Psoas muscle (tissue), 8 donors: ENCODE measurements around the gene RNU4-1. TPM values are rescaled to one million over a fixed set of nuclear protein-coding genes. Genes with fewer than 3 reads are reported as not detected.
A peak's percentile ranks its signal among the peaks of the same experiment; 100 is the strongest.
"Not testable (repeated sequence)": the region's sequence is repeated elsewhere in the genome, so short reads cannot be mapped to it uniquely, and the experiment has no call there.

Experiments used
- ATAC-seq, 4 donors: fragments of 200-7000 bp; cut with Tn5 transposase; one replicate each; pipeline ENCODE4 v1.9.1; 2020; ENCODE audit warnings: moderate library complexity in 3 of 4, mild to moderate bottlenecking in 2 of 4
- DNase-seq, 2 donors: peaks; one replicate each; pipeline ENCODE4 v3.0.0-alpha.2; 2020
- H3K27ac ChIP-seq: fragments of 200-600 bp; one replicate; pipeline ENCODE4 v1.8.0; 2022
- H3K27me3 ChIP-seq, 3 donors: fragments of 200-600 bp in 1 of 3; one replicate each; pipeline versions ENCODE4 v1.6.1 to v1.8.0; 2013 to 2022; ENCODE audit warnings: low read length in 2 of 3, mild to moderate bottlenecking in 2 of 3, moderate library complexity in 1 of 3; ENCODE audit not compliant: insufficient read depth in 3 of 3
- H3K36me3 ChIP-seq, 2 donors: fragments of 200-600 bp in 1 of 2; one replicate each; pipeline versions ENCODE4 v1.6.1 to v1.8.0; 2013 to 2022; ENCODE audit warnings: low read depth in 1 of 2, mild to moderate bottlenecking in 1 of 2, moderate library complexity in 1 of 2; ENCODE audit not compliant: insufficient read depth in 1 of 2
- H3K4me1 ChIP-seq: fragments of 200-600 bp; one replicate; pipeline ENCODE4 v1.8.0; 2022
- H3K4me3 ChIP-seq: fragments of 200-600 bp; one replicate; pipeline ENCODE4 v1.8.0; 2022; ENCODE audit warnings: mild to moderate bottlenecking
- H3K9me3 ChIP-seq: fragments of 200-600 bp; one replicate; pipeline ENCODE4 v1.8.0; 2022
- CTCF ChIP-seq: fragments of 200-600 bp; IDR thresholded peaks from one replicate; pipeline ENCODE4 v1.8.0; 2022; ENCODE audit warnings: antibody characterized with exemption
- WGBS, 3 donors: extraction: QIAGEN DNeasy Blood & Tissue Kit; methylation state at CpG; one replicate each; pipeline versions ENCODE4 v1.1.6 to v1.1.7; 2013; 5-methylcytosine and 5-hydroxymethylcytosine counted together
- intact Hi-C, 2 donors: fragments of 100-400 bp; cut with DNase I; formaldehyde crosslinking; loops; one replicate each; pipeline versions ENCODE4 v1.11.0 to v1.14.2; 2022
- polyA plus RNA-seq, 3 donors: library from polyadenylated mRNA; stranded (reverse); fragments of 200-250 nt; gene quantifications; one replicate each; pipeline ENCODE4 v1.2.3, GENCODE V29; 2013
- total RNA-seq, 4 donors: library from RNA; stranded (reverse); fragmentation: NEBNext Ultra II Directional in 2 of 4; extraction: Animal tissue kit (Norgen Biotek cat#: 25700) in 2 of 4; gene quantifications; one replicate each; pipeline versions ENCODE4 v1.2.1 to v1.2.4, GENCODE V29; 2021 to 2023
- donor health status: healthy with polysubstance abuse.
- donor health status: DM: no; HTN: no; CAD: no; lungs with moderate emphysema.
- donor health status: Bipolar disorder and iron deficiency.
- donor health status: healthy.
- donor health status: DM: yes; HTN: yes; CAD: no.
- donor health status: DM: no; HTN: no; CAD: no.
- donor health status: DM: no; HTN: no; CAD: no.
- donor health status: DM: yes; HTN: yes; CAD: no.

RNU4-1 gene
- total and polyA plus RNA-seq, 7 donors, result 1,144 to 3,144 (median 2,601) TPM; not detected in 3

- peak in 1 of 2 donors; percentile 48 for DNase-seq
- intact Hi-C loops, result no loop called here
- Histone ChIP-seq H3K4me3 (peak overlapping the region; percentile 49), H3K36me3 (peaks cover 0 to 11% of the 10 kb centered on the region in 2 donors), H3K9me3 (no peaks in the 10 kb centered on the region), H3K4me1 (peaks cover 81% of the 10 kb centered on the region), H3K27me3 (no peaks in the 10 kb centered on the region), H3K27ac (peak overlapping the region; percentile 75)
- TF ChIP-seq CTCF, result no peak
- WGBS, 3 donors, result 25 to 44% (median 32%) methylated on average over 4 of the region's 4 CpGs
- ATAC-seq, result peak in 2 of 4 donors; percentile 12 to 39
Measured at GRCh38 chr12:120249266-120249874, 43.7 kb downstream of the RNU4-1 start.

GRCh38 chr12:120247621-120248030 lies 45.4 kb downstream of the RNU4-1 start:
- peaks cover 83% of the 10 kb centered on the region for H3K4me1 ChIP-seq
- DNase-seq, result no peak
- H3K36me3 ChIP-seq, result no peaks in the 10 kb centered on the region
- peak overlapping the region; percentile 75 for H3K27ac ChIP-seq
- no peaks in the 10 kb centered on the region for H3K27me3 ChIP-seq
- TF ChIP-seq CTCF, result no peak
- no peaks in the 10 kb centered on the region for H3K9me3 ChIP-seq
- peak overlapping the region; percentile 49 for H3K4me3 ChIP-seq
- intact Hi-C loops, result no loop called here
- 13 to 38% (median 15%) methylated on average over 6 of the region's 6 CpGs for WGBS, 3 donors
- ATAC-seq, result peak; percentile 42 to 69 (median 50)

- WGBS, 3 donors, result 26 to 42% (median 31%) methylated on average over 3 of the region's 3 CpGs
Measured at GRCh38 chr12:120247183-120247582, 45.9 kb downstream of the RNU4-1 start.

GRCh38 chr12:120246705-120247104 lies 46.3 kb downstream of the RNU4-1 start:
- H3K36me3 ChIP-seq, H3K9me3 ChIP-seq, ATAC-seq, DNase-seq, intact Hi-C loops, H3K27me3 ChIP-seq: not testable (repeated sequence)
- H3K4me1 ChIP-seq, result peaks cover 84% of the 10 kb centered on the region
- H3K27ac ChIP-seq, result peak overlapping the region; percentile 75
- WGBS, 3 donors, result 65 to 74% (median 68%) methylated on average over 5 of the region's 5 CpGs
- peak overlapping the region; percentile 49 for H3K4me3 ChIP-seq

More at GRCh38 chr12:120247183-120247582, 45.9 kb downstream of the RNU4-1 start:
- no peaks in the 10 kb centered on the region for H3K36me3 ChIP-seq
- no peaks in the 10 kb centered on the region for H3K27me3 ChIP-seq
- DNase-seq (peak in 1 of 2 donors; percentile 53), ATAC-seq (peak in 3 of 4 donors; percentile 17 to 42 (median 35))
- H3K4me3 ChIP-seq, result peak overlapping the region; percentile 49
- intact Hi-C loops, result no loop called here
- peak overlapping the region; percentile 75 for H3K27ac ChIP-seq
- H3K9me3 ChIP-seq, result no peaks in the 10 kb centered on the region
- TF ChIP-seq CTCF, result no peak
- peaks cover 84% of the 10 kb centered on the region for H3K4me1 ChIP-seq

Other genes with a start within 250 kb of the RNU4-1 start
- 10 to 100 TPM; 24.0 to 38.7 (median 35.6) TPM for gene RAB35, start 176.5 kb downstream of the RNU4-1 start, total RNA-seq
- gene RAB35, start 176.5 kb downstream of the RNU4-1 start, polyA plus RNA-seq, result 10 to 100 TPM; 18.9 to 33.2 (median 31.1) TPM
- 10 to 100 TPM; 63.1 to 80.9 (median 68.6) TPM for gene GCN1, start 98.5 kb downstream of the RNU4-1 start, total RNA-seq
- gene GCN1, start 98.5 kb downstream of the RNU4-1 start, polyA plus RNA-seq, result 10 to 100 TPM; 19.6 to 55.7 (median 43.2) TPM
- gene RPLP0, start 92.1 kb downstream of the RNU4-1 start, total RNA-seq, result 1,000 to 10,000 TPM in 3 of 4 donors, 100 to 1,000 TPM in 1; 662 to 1,479 (median 1,333) TPM
- gene RPLP0, start 92.1 kb downstream of the RNU4-1 start, polyA plus RNA-seq, result 1,000 to 10,000 TPM; 2,571 to 2,845 (median 2,673) TPM
- gene PXN, start 27.5 kb downstream of the RNU4-1 start, total RNA-seq, result 100 to 1,000 TPM in 2 of 4 donors, 10 to 100 TPM in 2; 67.6 to 166 (median 106) TPM
- 100 to 1,000 TPM in 1 of 3 donors, 10 to 100 TPM in 2; 64.7 to 147 (median 96.2) TPM for gene PXN, start 27.5 kb downstream of the RNU4-1 start, polyA plus RNA-seq
- over 10,000 TPM in 3 of 4 donors, 1,000 to 10,000 TPM in 1; 9,511 to 17,387 (median 16,401) TPM for gene RNU4-2, start 1.3 kb downstream of the RNU4-1 start, total RNA-seq
- gene RNU4-2, start 1.3 kb downstream of the RNU4-1 start, polyA plus RNA-seq, result not detected
- 1 to 10 TPM; 2.3 to 7.7 (median 4.8) TPM for gene SIRT4, start 9.1 kb upstream of the RNU4-1 start, total RNA-seq
- gene SIRT4, start 9.1 kb upstream of the RNU4-1 start, polyA plus RNA-seq, result 10 to 100 TPM in 1 of 3 donors, 1 to 10 TPM in 2; 3.4 to 10.7 (median 5.4) TPM
- gene PLA2G1B, start 34.5 kb upstream of the RNU4-1 start, total RNA-seq, result 1 to 10 TPM in 1 of 4 donors, not detected in 3; 1.0 TPM
- under 1 TPM in 2 of 3 donors, not detected in 1; 0.39 to 0.81 TPM for gene PLA2G1B, start 34.5 kb upstream of the RNU4-1 start, polyA plus RNA-seq
- gene MSI1, start 75.9 kb upstream of the RNU4-1 start, total RNA-seq, result under 1 TPM in 2 of 4 donors, not detected in 2; 0.06 to 0.20 TPM
- gene MSI1, start 75.9 kb upstream of the RNU4-1 start, polyA plus RNA-seq, result under 1 TPM in 2 of 3 donors, not detected in 1; 0.03 to 0.04 TPM
- gene COX6A1, start 144.9 kb upstream of the RNU4-1 start, total RNA-seq, result 10 to 100 TPM; 34.4 to 52.6 (median 38.5) TPM
- 100 to 1,000 TPM in 1 of 3 donors, 10 to 100 TPM in 2; 58.1 to 211 (median 96.6) TPM for gene COX6A1, start 144.9 kb upstream of the RNU4-1 start, polyA plus RNA-seq
- gene TRIAP1, start 153.1 kb upstream of the RNU4-1 start, total RNA-seq, result 10 to 100 TPM; 24.4 to 37.3 (median 31.0) TPM
- 100 to 1,000 TPM in 1 of 3 donors, 10 to 100 TPM in 2; 42.8 to 111 (median 60.2) TPM for gene TRIAP1, start 153.1 kb upstream of the RNU4-1 start, polyA plus RNA-seq
- 10 to 100 TPM in 2 of 4 donors, 1 to 10 TPM in 2; 8.7 to 17.6 (median 10.1) TPM for gene GATC, start 153.2 kb upstream of the RNU4-1 start, total RNA-seq
- 10 to 100 TPM in 1 of 3 donors, 1 to 10 TPM in 2; 6.4 to 16.5 (median 8.5) TPM for gene GATC, start 153.2 kb upstream of the RNU4-1 start, polyA plus RNA-seq
- 10 to 100 TPM; 24.9 to 34.8 (median 33.0) TPM for gene SRSF9, start 176.5 kb upstream of the RNU4-1 start, total RNA-seq
- 10 to 100 TPM; 26.4 to 53.8 (median 36.1) TPM for gene SRSF9, start 176.5 kb upstream of the RNU4-1 start, polyA plus RNA-seq
- 100 to 1,000 TPM in 1 of 4 donors, 10 to 100 TPM in 3; 30.1 to 116 (median 68.2) TPM for gene DYNLL1, start 202.9 kb upstream of the RNU4-1 start, total RNA-seq
- 100 to 1,000 TPM in 2 of 3 donors, 10 to 100 TPM in 1; 62.0 to 155 (median 144) TPM for gene DYNLL1, start 202.9 kb upstream of the RNU4-1 start, polyA plus RNA-seq
- gene COQ5, start 235.9 kb upstream of the RNU4-1 start, total RNA-seq, result 10 to 100 TPM; 33.1 to 52.8 (median 45.7) TPM
- gene COQ5, start 235.9 kb upstream of the RNU4-1 start, polyA plus RNA-seq, result 10 to 100 TPM; 53.4 to 81.4 (median 55.4) TPM
- 100 to 1,000 TPM; 296 to 463 (median 350) TPM for gene RNF10, start 241.1 kb upstream of the RNU4-1 start, total RNA-seq
- 100 to 1,000 TPM; 299 to 624 (median 302) TPM for gene RNF10, start 241.1 kb upstream of the RNU4-1 start, polyA plus RNA-seq